SU-DHL-6 (cell line): ENCODE results near the gene ZCCHC17.

ENCODE experiments used
- H2AFZ ChIP-seq: fragments of 200-600 bp; sonication (generic); 2 replicates; pipeline ENCODE4 v1.6.1; 2014; ENCODE audit warnings: low read depth, mild to moderate bottlenecking, moderate library complexity, mixed read lengths, antibody characterized with exemption, low read length; ENCODE audit not compliant: severe bottlenecking
- H3F3A ChIP-seq: fragments of 200-600 bp; shearing (Covaris generic); 2 replicates; pipeline ENCODE4 v1.6.0; 2016; ENCODE audit warnings: antibody characterized with exemption, mild to moderate bottlenecking; ENCODE audit not compliant: insufficient read depth
- H3K27ac ChIP-seq: fragments of 200-600 bp; sonication (generic); 2 replicates; pipeline ENCODE4 v1.5.1; 2016; ENCODE audit warnings: low read depth, mild to moderate bottlenecking, low read length, moderate library complexity, mixed read lengths
- H3K27me3 ChIP-seq: fragments of 200-600 bp; sonication (generic), shearing (Covaris generic); 2 replicates; pipeline ENCODE4 v1.6.0; 2014; ENCODE audit warnings: mild to moderate bottlenecking, low read length
- H3K36me3 ChIP-seq: fragments of 200-600 bp; sonication (generic); 2 replicates; pipeline ENCODE4 v1.6.1; 2014; ENCODE audit warnings: mild to moderate bottlenecking, low read length, mixed read lengths
- H3K4me2 ChIP-seq: fragments of 300-600, 200-600 bp; shearing (Covaris generic), sonication (generic); 2 replicates; pipeline ENCODE4 v1.6.0; 2014; ENCODE audit warnings: low read length, low read depth, mild to moderate bottlenecking; ENCODE audit not compliant: poor library complexity, severe bottlenecking
- H3K4me3 ChIP-seq: fragments of 200-600 bp; sonication (generic); 2 replicates; pipeline ENCODE4 v1.5.1; 2014; ENCODE audit warnings: antibody characterized with exemption, low read length, mild to moderate bottlenecking, mixed read lengths; ENCODE audit not compliant: insufficient read depth, poor library complexity, severe bottlenecking
- H3K79me2 ChIP-seq: fragments of 200-600 bp; sonication (generic); 2 replicates; pipeline ENCODE4 v1.6.1; 2014; ENCODE audit warnings: mild to moderate bottlenecking, low read length, moderate library complexity; ENCODE audit not compliant: insufficient read depth
- H3K9ac ChIP-seq: fragments of 200-600 bp; sonication (generic); 2 replicates; pipeline ENCODE4 v1.7.0; 2014; ENCODE audit warnings: mild to moderate bottlenecking, low read length
- H3K9me2 ChIP-seq: fragments of 200-600 bp; sonication (generic); replicated peaks from 2 replicates; pipeline ENCODE4 v1.6.1; 2014; ENCODE audit warnings: low read length; ENCODE audit not compliant: insufficient read depth
- H3K9me3 ChIP-seq: fragments of 200-600 bp; sonication (generic); 2 replicates; pipeline ENCODE4 v1.6.1; 2014; ENCODE audit warnings: low read length, mixed read lengths; ENCODE audit not compliant: insufficient read depth
- H4K20me1 ChIP-seq: fragments of 200-600 bp; sonication (generic); 2 replicates; pipeline ENCODE4 v1.6.1; 2014; ENCODE audit warnings: low read depth, mild to moderate bottlenecking, antibody characterized with exemption, low read length, moderate library complexity, mixed read lengths
- EZH2phosphoT487 ChIP-seq: fragments of 200-600 bp; sonication (generic), shearing (Covaris generic); conservative IDR thresholded peaks from 2 replicates; pipeline ENCODE4 v1.6.1; 2018; ENCODE audit warnings: mild to moderate bottlenecking, antibody characterized with exemption, low read length, moderate library complexity, mixed read lengths
- TF ChIP-seq, protein P1 (sequence below): fragments of 200-600 bp; sonication (generic); IDR thresholded peaks from one replicate; pipeline ENCODE4 v1.5.1; 2017; ENCODE audit warnings: antibody characterized with exemption, mild to moderate bottlenecking, low read length, moderate library complexity; ENCODE audit not compliant: insufficient read depth, poor library complexity, severe bottlenecking

ZCCHC17 gene

DNA sequence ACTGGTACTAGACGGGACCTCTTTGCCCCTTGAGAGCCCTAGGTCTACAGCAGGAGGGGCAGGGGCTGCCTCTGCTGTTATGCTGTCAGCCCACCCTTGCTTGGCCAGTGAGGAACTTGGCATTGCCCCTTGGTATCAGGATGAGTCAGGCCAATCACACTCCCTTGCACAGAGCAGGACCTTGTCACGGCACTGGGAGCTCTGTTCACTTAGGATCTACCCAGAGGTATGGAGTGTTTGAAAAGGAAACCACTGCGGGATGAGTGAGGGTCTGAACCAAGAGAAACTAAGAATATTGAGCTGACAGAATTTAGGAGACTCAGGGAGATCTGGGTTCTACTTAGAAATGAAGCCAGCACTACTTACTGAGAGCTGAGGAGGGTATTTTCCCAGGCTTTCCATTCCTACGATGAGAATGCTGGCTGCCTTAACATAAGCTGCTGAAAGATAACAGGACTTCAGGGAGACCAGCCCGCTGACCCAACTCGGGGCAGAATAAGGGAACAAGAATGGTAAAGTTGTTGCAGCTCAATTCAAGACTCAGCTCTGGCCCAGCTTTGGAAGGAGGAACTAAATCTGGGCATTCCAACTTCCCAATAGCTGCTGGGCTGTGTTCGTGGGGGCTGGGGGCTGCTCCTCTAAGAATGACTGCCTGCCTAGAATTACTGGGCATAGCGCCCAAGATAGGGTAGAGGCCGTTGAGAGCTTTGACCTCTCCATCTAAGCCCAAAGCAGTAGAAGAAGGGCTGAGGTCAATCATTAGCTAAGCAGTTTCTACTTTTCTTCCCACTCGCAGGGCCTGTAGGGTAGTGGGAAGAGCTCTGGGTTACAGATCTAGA is 74.5 kb downstream of the ZCCHC17 start:
- Histone ChIP-seq H3F3A (no peaks in the 10 kb centered on the region), H3K27ac (no peak overlapping the region), H3K9ac (no peak overlapping the region), H3K9me2 (no peaks in the 10 kb centered on the region), H3K4me3 (no peak overlapping the region), H3K27me3 (no peaks in the 10 kb centered on the region), H3K9me3 (no peaks in the 10 kb centered on the region), H3K4me2 (no peak overlapping the region), H4K20me1 (no peaks in the 10 kb centered on the region), H3K36me3 (no peaks in the 10 kb centered on the region), H2AFZ (no peak overlapping the region), H3K79me2 (no peaks in the 10 kb centered on the region)
- TF ChIP-seq EZH2phosphoT487, result no peak
- TF ChIP-seq, protein P1, sequence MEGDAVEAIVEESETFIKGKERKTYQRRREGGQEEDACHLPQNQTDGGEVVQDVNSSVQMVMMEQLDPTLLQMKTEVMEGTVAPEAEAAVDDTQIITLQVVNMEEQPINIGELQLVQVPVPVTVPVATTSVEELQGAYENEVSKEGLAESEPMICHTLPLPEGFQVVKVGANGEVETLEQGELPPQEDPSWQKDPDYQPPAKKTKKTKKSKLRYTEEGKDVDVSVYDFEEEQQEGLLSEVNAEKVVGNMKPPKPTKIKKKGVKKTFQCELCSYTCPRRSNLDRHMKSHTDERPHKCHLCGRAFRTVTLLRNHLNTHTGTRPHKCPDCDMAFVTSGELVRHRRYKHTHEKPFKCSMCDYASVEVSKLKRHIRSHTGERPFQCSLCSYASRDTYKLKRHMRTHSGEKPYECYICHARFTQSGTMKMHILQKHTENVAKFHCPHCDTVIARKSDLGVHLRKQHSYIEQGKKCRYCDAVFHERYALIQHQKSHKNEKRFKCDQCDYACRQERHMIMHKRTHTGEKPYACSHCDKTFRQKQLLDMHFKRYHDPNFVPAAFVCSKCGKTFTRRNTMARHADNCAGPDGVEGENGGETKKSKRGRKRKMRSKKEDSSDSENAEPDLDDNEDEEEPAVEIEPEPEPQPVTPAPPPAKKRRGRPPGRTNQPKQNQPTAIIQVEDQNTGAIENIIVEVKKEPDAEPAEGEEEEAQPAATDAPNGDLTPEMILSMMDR, result no peak

DNA sequence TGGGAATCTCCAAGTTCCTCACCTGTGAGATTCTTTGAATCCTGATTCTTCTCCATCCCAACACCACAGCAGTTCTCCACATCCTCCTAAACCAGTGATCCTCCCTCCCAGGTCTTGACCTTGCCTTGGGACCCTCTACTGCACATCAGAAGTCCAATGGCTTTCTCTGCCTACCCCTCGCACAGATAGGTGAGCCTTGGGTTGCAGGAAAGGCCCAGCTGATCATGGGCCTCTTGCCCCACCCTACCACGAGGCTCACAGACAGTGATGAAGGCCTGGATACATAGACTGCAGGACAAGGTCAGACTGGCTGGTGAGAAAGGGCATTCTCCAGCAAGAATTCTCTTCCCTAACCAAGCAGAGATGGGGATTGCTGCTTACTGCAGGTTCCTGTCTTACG is 75.2 kb downstream of the ZCCHC17 start:
- Histone ChIP-seq H3K27me3 (no peaks in the 10 kb centered on the region), H3K36me3 (no peaks in the 10 kb centered on the region), H3K79me2 (no peaks in the 10 kb centered on the region), H3K4me2 (no peak overlapping the region), H3K27ac (no peak overlapping the region), H3K4me3 (no peak overlapping the region), H4K20me1 (no peaks in the 10 kb centered on the region), H3F3A (no peaks in the 10 kb centered on the region), H3K9me3 (no peaks in the 10 kb centered on the region), H3K9ac (no peak overlapping the region), H3K9me2 (no peaks in the 10 kb centered on the region), H2AFZ (no peak overlapping the region)
- TF ChIP-seq, protein P1, result no peak
- TF ChIP-seq EZH2phosphoT487, result no peak

DNA sequence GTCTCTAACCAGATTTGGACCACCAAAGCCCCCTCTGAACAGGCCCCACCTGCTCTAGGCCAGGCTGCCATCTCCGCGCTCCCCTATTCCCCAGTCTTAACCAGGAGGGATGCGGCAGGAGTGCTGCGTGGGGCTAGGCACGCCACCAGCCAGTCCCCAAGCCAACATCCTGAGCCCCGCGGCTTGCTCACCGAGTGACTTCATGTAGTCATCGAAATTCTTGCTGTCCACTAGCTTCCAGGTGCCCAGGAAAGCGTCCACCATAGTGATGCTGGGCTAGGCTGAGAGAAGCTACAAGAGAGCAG is 75.9 kb downstream of the ZCCHC17 start:
- Histone ChIP-seq H3K9ac (no peak overlapping the region), H3K9me3 (no peaks in the 10 kb centered on the region), H3F3A (no peaks in the 10 kb centered on the region), H3K27me3 (no peaks in the 10 kb centered on the region), H2AFZ (no peak overlapping the region), H3K27ac (no peak overlapping the region), H3K4me2 (no peak overlapping the region), H3K79me2 (no peaks in the 10 kb centered on the region), H4K20me1 (no peaks in the 10 kb centered on the region), H3K4me3 (no peak overlapping the region), H3K36me3 (no peaks in the 10 kb centered on the region), H3K9me2 (no peaks in the 10 kb centered on the region)
- TF ChIP-seq EZH2phosphoT487, result no peak
- TF ChIP-seq, protein P1, result no peak
